Ovary (tissue), 9 donors: ENCODE results near the gene TMEM140. TPM values are rescaled to one million over a fixed set of nuclear protein-coding genes. Genes with fewer than 3 reads are reported as not detected.
A peak's percentile ranks its signal among the peaks of the same experiment; 100 is the strongest.

ENCODE experiments used
- DNase-seq, 5 donors: peaks; one replicate each; pipeline ENCODE4 v3.0.0-alpha.2; 2019 to 2020
- H3K27ac ChIP-seq, 2 donors: fragments of 200-600 bp; one replicate each; pipeline versions ENCODE4 v1.5.1 to v1.8.0; 2019 to 2022
- H3K27me3 ChIP-seq: fragments of 200-600 bp; one replicate; pipeline ENCODE4 v1.8.0; 2022
- H3K36me3 ChIP-seq: fragments of 200-600 bp; sonication (generic); one replicate; pipeline ENCODE4 v1.5.1; 2019
- H3K4me1 ChIP-seq: one replicate; pipeline ENCODE4 v1.8.1; 2013; ENCODE audit warnings: mild to moderate bottlenecking, moderate library complexity; ENCODE audit not compliant: insufficient read depth
- H3K4me3 ChIP-seq: fragments of 200-600 bp; sonication (generic); one replicate; pipeline ENCODE4 v1.5.1; 2017
- H3K9me3 ChIP-seq, 2 donors: fragments of 200-600 bp in 1 of 2; sonication (generic) in 1 of 2; one replicate each; pipeline versions ENCODE4 v1.5.1 to v1.8.1; 2013 to 2019; ENCODE audit warnings: mild to moderate bottlenecking in 1 of 2, moderate library complexity in 1 of 2
- EP300 ChIP-seq: sonication (generic); formaldehyde crosslinking; IDR thresholded peaks from one replicate; pipeline ENCODE4 v1.6.1; 2017; ENCODE audit warnings: antibody characterized with exemption
- POLR2A ChIP-seq: fragments of 450-650 bp; IDR thresholded peaks from one replicate; pipeline ENCODE4 v1.6.1; 2017; ENCODE audit warnings: antibody characterized with exemption, mild to moderate bottlenecking, moderate library complexity
- WGBS, 3 donors: extraction: QIAGEN DNeasy Blood & Tissue Kit in 1 of 3; methylation state at CpG; one replicate each; pipeline versions ENCODE4 v1.1.5 to v1.1.7; 2013 to 2017; 5-methylcytosine and 5-hydroxymethylcytosine counted together
- intact Hi-C, 4 donors: fragments of 100-400 bp; cut with DNase I; formaldehyde crosslinking; loops; one replicate each; pipeline versions ENCODE4 v1.11.0 to v1.15.1; 2022 to 2023
- polyA plus RNA-seq, 2 donors: library from polyadenylated mRNA; stranded (reverse); fragments of 200-250 nt in 1 of 2; fragments of 350-450 nt in 1 of 2; fragmentation: Illumina TruSeq in 1 of 2; extraction: RNeasy Lipid Tissue Mini Kit (QIAGEN cat#74804) in 1 of 2; gene quantifications; one replicate each; pipeline ENCODE4 v1.2.3, GENCODE V29; 2013 to 2014
- total RNA-seq, 7 donors: library from RNA; depleted of rRNA in 2 of 7; stranded (reverse); fragments of >200 nt in 2 of 7; fragmentation: NEBNext Ultra II Directional in 3 of 7; extraction: Animal tissue kit (Norgen Biotek cat#: 25700) in 3 of 7; gene quantifications; one replicate each; pipeline versions ENCODE4 v1.1.0 to v1.2.4, GENCODE V29; 2016 to 2023
- TF ChIP-seq, protein P1 (sequence below), 3 donors: fragments of 450-650 bp in 2 of 3; fragments of 200-600 bp in 1 of 3; IDR thresholded peaks; one replicate each; pipeline versions ENCODE4 v1.5.1 to v1.8.0; 2016 to 2022; ENCODE audit warnings: antibody characterized with exemption in 3 of 3, mild to moderate bottlenecking in 1 of 3
- donor health status: DM: no; HTN: no; CAD: no; lungs with moderate emphysema.
- donor health status: DM: no; HTN: no; CAD: no.
- donor health status: Bipolar disorder and iron deficiency.
- donor health status: DM: yes; HTN: yes; CAD: no.
- donor health status: DM: no; HTN: no; CAD: no.
- donor health status: DM: yes; HTN: yes; CAD: no.

Gene TMEM140
- total and polyA plus RNA-seq, 9 donors, result 5.9 to 25.0 (median 8.5) TPM

- H3K4me3 ChIP-seq, result no peak overlapping the region
- no peak overlapping the region for H3K27ac ChIP-seq
- H3K9me3 ChIP-seq, result no peaks in the 10 kb centered on the region
- DNase-seq, result no peak
- intact Hi-C loops, result no loop called here
- H3K36me3 ChIP-seq, result no peaks in the 10 kb centered on the region
- peaks cover 14% of the 10 kb centered on the region for H3K4me1 ChIP-seq
- no peaks in the 10 kb centered on the region for H3K27me3 ChIP-seq
- TF ChIP-seq, protein P1, sequence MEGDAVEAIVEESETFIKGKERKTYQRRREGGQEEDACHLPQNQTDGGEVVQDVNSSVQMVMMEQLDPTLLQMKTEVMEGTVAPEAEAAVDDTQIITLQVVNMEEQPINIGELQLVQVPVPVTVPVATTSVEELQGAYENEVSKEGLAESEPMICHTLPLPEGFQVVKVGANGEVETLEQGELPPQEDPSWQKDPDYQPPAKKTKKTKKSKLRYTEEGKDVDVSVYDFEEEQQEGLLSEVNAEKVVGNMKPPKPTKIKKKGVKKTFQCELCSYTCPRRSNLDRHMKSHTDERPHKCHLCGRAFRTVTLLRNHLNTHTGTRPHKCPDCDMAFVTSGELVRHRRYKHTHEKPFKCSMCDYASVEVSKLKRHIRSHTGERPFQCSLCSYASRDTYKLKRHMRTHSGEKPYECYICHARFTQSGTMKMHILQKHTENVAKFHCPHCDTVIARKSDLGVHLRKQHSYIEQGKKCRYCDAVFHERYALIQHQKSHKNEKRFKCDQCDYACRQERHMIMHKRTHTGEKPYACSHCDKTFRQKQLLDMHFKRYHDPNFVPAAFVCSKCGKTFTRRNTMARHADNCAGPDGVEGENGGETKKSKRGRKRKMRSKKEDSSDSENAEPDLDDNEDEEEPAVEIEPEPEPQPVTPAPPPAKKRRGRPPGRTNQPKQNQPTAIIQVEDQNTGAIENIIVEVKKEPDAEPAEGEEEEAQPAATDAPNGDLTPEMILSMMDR (IDR thresholded peaks at IDR 0.05), result no peak
- no peak for TF ChIP-seq POLR2A
- no peak for TF ChIP-seq EP300
Measured at GRCh38 chr7:135190703-135191102, 42.8 kb downstream of the TMEM140 start.

DNA sequence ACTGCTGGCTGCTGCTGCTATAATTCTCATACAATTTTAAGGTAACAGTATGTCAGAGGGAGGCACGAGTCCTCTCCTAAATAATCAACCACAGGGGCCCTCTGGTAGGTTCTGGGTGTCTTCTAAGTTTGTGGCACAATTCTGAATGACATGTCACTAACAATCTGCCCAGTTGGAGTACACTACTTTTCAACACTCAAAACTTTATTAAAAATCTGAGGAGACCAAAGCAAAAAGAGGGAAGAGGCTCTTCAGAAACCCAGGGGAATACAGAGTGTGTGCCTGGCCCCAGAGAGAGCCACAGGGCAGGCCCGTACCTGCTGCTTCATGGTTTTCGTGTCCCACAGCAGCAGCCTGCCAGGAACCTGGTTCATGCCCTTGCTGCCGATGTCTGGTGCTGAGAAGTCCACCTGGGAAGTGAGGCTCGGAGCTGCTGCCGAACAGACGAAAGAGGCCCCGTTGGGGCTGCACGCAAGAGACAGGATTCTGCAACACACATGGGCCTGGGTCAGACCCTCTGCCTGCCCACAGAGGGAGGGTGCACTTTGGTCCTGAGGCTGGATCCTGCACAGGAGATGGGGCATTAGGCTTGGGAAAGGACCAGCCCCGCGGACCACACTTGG, 45.2 kb downstream of the TMEM140 start:
- Histone ChIP-seq H3K4me3 (no peak overlapping the region), H3K27ac (peak overlapping the region; percentile 65 to 83), H3K27me3 (no peaks in the 10 kb centered on the region), H3K9me3 (no peaks in the 10 kb centered on the region), H3K36me3 (no peaks in the 10 kb centered on the region), H3K4me1 (peaks cover 14% of the 10 kb centered on the region)
- 37 to 65% (median 50%) methylated on average over 11 of the region's 11 CpGs for WGBS, 3 donors
- TF ChIP-seq POLR2A (no peak), EP300 (no peak)
- TF ChIP-seq, protein P1 (IDR thresholded peaks at IDR 0.05), result no peak
- peak in 2 of 5 donors; percentile 48 to 56 for DNase-seq
- intact Hi-C loops, result no loop called here

GRCh38 chr7:135193615-135194081, 45.8 kb downstream of the TMEM140 start:
- no peaks in the 10 kb centered on the region for H3K9me3 ChIP-seq
- H3K27me3 ChIP-seq, result no peaks in the 10 kb centered on the region
- no peak overlapping the region for H3K4me3 ChIP-seq
- TF ChIP-seq POLR2A (no peak), EP300 (no peak)
- TF ChIP-seq, protein P1 (IDR thresholded peaks at IDR 0.05), result no peak
- no peaks in the 10 kb centered on the region for H3K36me3 ChIP-seq
- H3K4me1 ChIP-seq, result peaks cover 14% of the 10 kb centered on the region
- 12 to 36% (median 16%) methylated on average over 10 of the region's 10 CpGs for WGBS, 3 donors
- peak; percentile 72 to 86 (median 82) for DNase-seq
- intact Hi-C loops, result no loop called here
- peak overlapping the region; percentile 65 to 83 for H3K27ac ChIP-seq

DNA sequence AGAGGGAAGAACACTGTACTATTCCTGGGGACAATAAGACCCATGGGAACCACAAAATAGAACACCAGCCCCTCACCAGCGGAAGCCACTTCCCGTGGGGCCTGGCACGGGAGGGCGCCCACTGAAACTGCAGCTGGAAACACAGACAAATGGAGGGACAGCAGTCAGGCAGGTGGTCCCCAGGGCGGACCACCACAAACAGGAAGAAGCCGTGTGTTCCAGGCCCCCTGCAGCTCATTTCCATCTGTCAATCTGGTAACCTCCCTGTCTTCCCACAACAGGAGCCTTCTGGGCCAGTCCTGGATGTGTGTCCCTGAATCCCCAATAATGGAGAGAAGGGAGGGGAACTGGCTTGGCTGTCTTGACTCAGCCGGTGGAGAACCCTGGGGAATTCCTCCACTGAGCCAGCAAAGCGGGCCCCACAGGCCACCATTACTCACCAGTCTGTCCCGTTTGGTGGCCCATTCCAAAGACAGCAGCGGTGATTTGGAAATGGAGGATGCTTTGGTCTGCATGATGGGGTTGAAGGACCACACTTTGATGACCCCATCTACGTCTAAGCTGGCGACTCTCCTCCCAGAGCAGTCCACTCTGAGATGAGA, 46.7 kb downstream of the TMEM140 start:
- Histone ChIP-seq H3K36me3 (no peaks in the 10 kb centered on the region), H3K27ac (peak overlapping the region; percentile 65 to 83), H3K9me3 (no peaks in the 10 kb centered on the region), H3K4me3 (no peak overlapping the region), H3K4me1 (peaks cover 14% of the 10 kb centered on the region), H3K27me3 (no peaks in the 10 kb centered on the region)
- no peak for TF ChIP-seq POLR2A
- TF ChIP-seq, protein P1 (IDR thresholded peaks at IDR 0.05), result no peak
- TF ChIP-seq EP300, result no peak
- DNase-seq, result no peak
- 74 to 89% (median 82%) methylated on average over 12 of the region's 12 CpGs for WGBS, 3 donors
- intact Hi-C loops, result no loop called here
